H4 (cell line): ENCODE results near the gene ARRDC5. TPM values are rescaled to one million over a fixed set of nuclear protein-coding genes. Genes with fewer than 3 reads are reported as not detected.
A peak's percentile ranks its signal among the peaks of the same experiment; 100 is the strongest.
"Not testable (repeated sequence)": the region's sequence is repeated elsewhere in the genome, so short reads cannot be mapped to it uniquely, and the experiment has no call there.

ENCODE experiments used
- DNase-seq: peaks from one replicate; pipeline ENCODE4 v3.0.0-alpha.2; 2015; ENCODE audit warnings: low spot score
- total RNA-seq: library from RNA; depleted of rRNA; stranded (reverse); fragments of >200 nt; shearing (Covaris generic); gene quantifications from 2 replicates; pipeline ENCODE4 v1.2.3, GENCODE V29; 2014; rRNA removed

Gene ARRDC5
- total RNA-seq, result not detected in 2 replicates

- DNase-seq, result no peak
Observed at GRCh38 chr19:4902796-4903195, at the start of gene ARRDC5. ARRDC5 (minus strand) TSS chr19:4902896; CDS start chr19:4902825, 71 bp downstream.

GRCh38 chr19:4951656-4952055 is 49.0 kb upstream of the ARRDC5 start:
- DNase-seq, result no peak

- DNase-seq, result not testable (repeated sequence)
Observed at GRCh38 chr19:4950650-4951049, 48.0 kb upstream of the ARRDC5 start.

GRCh38 chr19:4941638-4942169 is 39.0 kb upstream of the ARRDC5 start:
- DNase-seq, result not testable (repeated sequence)

- DNase-seq, result no peak
Observed at GRCh38 chr19:4939466-4939865, 36.8 kb upstream of the ARRDC5 start.

DNA sequence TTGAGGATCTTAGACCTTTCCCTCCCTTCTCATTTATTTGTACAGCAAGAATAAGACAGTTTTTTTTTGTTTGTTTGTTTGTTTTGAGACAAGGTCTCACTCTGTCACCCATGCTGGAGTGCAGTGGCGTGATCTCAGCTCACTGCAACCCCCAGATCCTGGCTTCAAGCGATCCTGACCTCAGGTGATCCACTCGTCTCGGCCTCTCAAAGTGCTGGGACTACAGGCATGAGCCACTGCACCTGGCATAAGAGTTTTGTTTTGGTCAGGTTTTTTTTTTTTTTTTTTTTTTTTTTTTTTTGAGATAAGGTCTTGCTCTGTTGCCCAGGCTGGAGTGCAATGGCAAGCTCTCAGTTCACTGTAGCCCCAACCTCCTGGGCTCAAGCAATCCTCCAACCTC is 35.8 kb upstream of the ARRDC5 start:
- not testable (repeated sequence) for DNase-seq

GRCh38 chr19:4937060-4937459 is 34.4 kb upstream of the ARRDC5 start:
- no peak for DNase-seq

DNA sequence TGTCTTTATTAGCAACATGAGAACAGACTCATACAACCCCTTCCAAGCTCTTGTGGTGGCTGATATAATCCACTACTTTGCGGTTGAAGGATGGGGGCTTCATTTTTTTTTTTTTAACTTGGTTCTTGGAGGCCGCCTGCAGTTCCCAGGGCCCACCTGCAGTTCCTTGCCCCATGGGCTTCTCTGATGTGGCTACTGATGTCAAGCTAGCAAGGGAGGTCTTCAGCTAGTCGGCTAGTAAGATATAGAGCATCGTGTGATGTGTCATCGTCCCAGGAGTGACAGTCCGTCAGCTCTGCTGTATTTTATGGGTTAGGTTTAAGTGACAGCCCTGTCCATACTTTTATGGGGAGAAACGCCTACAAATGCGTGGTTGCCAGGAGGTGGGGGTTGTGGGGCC is 32.7 kb upstream of the ARRDC5 start:
- no peak for DNase-seq

DNA sequence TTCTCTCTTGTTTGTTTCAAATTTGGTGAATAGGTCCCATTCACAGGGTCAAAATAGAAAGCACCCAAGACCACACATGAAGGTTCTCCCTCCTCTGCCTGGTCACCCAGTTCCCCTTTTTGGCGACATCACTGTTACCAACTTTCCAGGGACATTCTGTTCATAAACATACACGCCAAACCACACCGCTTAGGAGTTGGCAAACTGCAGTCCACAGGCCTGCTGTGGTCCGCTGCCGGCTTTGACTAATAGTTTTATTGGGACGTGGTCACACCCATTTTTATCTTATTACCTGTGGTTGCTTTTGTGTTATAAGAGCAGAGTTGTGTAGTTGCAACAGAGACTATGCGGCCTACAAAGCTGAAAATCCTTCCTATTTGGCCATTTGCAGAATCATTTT is 30.8 kb upstream of the ARRDC5 start:
- DNase-seq, result peak; percentile 66

GRCh38 chr19:4932711-4933110 is 30.0 kb upstream of the ARRDC5 start:
- no peak for DNase-seq

GRCh38 chr19:4930664-4931063 is 28.0 kb upstream of the ARRDC5 start:
- no peak for DNase-seq

GRCh38 chr19:4929186-4929585 is 26.5 kb upstream of the ARRDC5 start:
- no peak for DNase-seq

DNA sequence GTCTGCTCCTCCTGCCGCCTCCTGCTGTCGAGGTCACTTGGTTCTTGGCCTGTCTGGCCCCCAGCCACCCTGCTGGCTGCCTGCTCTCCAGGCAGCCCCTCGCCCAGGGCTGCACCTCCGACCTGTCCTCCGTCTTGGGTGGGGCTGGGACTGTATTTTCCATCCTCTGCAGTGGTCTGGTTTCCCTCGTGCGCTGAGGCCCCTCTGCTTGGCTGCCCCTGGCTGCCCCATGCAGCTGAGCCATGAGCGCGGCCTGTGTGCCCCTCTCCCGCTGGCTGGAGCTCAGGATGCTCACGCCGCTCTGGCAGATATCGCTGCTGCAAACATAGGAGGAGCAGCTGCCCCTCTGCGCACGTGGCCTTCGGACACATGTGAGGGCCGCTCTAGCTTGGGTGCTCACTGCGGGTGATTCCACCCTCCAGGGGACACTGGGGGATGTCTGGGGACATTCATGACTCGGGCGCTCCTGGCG is 20.6 kb upstream of the ARRDC5 start:
- no peak for DNase-seq

DNA sequence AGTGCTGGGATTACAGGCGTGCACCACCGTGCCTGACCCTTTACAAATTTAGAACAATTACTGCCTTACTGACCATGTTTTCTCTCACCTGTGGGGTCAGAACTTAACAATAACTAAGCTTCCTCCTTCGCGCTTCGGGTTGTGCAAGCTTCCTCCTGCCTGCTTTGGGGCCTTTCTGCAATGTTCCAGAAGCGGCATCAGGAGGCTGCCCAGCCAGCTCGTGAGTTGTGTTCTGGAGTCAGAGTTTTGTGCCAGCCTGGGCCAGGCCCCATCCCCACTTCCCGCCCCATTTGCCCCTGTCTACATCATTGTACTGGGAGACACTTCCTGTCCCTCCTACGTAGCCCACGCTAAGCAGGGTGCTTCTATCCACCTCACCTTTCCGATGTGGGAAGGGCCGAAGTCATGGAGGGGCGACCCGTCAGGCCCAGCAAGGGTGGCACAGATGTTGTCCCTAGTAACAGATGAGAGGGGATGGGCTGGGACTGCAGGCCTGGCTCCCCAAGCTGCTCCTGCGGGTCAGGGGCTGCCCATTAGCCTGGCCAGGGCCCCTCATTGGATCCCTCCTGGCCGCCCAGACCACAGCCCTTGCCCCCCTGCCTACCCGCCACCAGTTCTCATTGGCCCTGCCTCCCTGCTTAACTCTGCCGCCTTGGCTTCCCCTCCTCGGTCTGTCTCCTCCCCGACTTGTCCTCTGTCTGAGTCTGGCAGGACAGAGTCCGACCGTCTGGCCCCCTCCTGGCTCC is 20.0 kb upstream of the ARRDC5 start:
- DNase-seq, result no peak

DNA sequence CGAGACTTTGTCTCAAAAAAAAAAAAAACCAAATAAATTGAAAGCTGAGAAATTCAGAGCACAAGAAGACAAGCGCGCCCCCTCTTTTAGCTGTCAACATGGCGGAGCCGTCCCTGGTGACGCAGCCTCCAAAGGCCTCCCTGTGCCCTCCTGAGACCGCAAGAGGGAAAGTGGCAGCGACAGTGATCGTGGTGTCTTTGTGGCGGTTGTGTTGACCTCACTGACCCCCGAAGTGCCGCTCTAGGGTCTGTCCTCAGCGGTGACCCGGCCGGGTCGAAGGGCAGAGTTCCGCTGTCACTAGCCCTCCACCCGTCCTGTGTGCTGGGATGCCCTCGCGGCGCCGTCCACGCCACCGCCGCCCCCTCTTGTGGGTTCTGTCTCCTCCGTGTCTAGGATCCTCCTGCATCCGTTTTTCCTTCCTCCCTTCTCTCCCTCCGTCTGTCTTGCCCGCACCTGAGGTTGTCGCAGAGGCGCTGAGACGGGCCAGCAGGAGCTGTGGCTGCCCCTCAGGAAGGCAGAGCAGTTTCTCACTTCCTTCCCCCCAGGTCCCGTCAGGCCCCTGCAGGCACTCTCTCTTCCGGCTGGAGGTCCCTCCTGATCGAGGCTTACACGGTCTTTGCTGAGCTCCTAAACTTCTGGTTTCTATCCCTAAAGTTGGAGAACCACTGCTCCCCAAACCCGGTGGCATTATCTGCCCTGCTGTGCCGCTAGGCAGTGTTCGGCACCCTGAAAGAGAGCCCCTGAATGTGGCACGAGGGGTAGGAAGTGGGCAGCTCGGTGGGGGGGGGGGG is 13.8 kb upstream of the ARRDC5 start:
- no peak for DNase-seq

- DNase-seq, result peak; percentile 91
Observed at GRCh38 chr19:4914736-4915501, 12.2 kb upstream of the ARRDC5 start.

DNA sequence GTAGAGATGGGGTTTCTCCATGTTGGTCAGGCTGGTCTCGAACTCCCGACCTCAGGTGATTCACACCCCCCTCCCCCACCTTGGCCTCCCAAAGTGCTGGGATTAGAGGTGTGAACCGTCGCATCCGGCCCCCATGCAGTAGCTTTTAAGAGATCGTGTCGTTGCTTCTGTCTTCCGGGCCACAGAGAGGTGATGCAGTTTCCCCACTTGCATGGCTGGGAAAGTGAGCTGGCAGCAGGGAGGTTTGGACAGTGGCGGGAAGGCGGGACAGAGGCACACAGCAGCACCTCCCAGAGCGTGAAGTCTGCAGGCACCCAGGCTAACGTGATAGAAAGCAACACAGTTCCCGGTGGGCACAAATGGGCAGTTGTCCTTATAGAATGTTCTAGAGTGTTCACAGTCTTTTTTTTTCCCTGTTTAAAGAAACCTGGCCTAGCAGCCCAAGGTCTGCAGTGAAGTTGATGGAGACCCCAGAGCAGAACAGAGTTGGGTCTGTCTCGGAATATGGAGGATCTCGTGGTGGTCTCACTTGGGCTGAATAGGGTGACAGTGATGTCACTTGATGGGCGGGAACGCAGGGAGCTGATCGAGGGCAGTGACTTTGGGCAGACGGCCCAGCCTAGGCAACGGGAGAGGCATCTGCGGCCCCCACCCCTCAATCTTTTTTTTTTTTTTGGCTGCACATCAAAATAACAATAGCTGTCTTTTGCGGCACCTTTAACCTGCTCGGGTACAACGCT is 11.5 kb upstream of the ARRDC5 start:
- DNase-seq, result no peak

- DNase-seq, result peak; percentile 98
Observed at GRCh38 chr19:4911786-4912672, 9.3 kb upstream of the ARRDC5 start.

- DNase-seq, result no peak
Observed at GRCh38 chr19:4911314-4911713, 8.6 kb upstream of the ARRDC5 start.

DNA sequence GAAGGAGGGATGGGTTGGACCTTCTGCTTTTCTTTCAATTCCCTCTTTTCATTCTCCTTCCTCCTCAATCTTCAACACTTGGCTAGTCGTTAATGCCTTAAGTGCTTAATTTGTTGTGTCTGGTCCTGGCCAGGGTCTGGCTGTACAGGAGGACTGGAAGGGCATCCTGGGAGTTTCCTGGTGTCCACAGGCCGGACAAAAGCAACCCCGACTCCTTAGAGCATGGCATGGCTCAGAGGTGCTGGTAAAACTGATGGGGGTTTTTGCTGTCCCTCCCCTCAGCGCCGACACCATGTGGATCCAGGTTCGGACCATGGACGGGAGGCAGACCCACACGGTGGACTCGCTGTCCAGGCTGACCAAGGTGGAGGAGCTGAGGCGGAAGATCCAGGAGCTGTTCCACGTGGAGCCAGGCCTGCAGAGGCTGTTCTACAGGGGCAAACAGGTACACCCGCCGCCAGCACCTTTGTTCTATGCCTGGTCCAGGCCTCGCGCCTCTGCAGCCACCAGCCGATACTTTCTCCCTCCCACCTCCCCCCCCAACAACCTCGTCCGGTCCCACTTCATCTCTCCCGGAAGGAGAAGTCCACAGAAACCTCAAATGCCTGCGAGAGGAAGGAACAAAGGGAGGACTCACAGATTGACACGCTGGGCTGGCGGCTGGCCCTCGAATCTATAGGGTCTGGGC is 8.0 kb upstream of the ARRDC5 start:
- DNase-seq, result peak; percentile 62
